ENCODE measurements around the gene KDM6B.

- TF ChIP-seq POLR2A (IDR thresholded peaks at IDR 0.05), result no peak
- TF ChIP-seq, protein P1, sequence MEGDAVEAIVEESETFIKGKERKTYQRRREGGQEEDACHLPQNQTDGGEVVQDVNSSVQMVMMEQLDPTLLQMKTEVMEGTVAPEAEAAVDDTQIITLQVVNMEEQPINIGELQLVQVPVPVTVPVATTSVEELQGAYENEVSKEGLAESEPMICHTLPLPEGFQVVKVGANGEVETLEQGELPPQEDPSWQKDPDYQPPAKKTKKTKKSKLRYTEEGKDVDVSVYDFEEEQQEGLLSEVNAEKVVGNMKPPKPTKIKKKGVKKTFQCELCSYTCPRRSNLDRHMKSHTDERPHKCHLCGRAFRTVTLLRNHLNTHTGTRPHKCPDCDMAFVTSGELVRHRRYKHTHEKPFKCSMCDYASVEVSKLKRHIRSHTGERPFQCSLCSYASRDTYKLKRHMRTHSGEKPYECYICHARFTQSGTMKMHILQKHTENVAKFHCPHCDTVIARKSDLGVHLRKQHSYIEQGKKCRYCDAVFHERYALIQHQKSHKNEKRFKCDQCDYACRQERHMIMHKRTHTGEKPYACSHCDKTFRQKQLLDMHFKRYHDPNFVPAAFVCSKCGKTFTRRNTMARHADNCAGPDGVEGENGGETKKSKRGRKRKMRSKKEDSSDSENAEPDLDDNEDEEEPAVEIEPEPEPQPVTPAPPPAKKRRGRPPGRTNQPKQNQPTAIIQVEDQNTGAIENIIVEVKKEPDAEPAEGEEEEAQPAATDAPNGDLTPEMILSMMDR (IDR thresholded peaks at IDR 0.05), result peak in 4 of 7 experiments; percentile 24 to 49 (median 44)
Measured at GRCh38 chr17:7858522-7858810, 24.4 kb downstream of the KDM6B start.

Measured in stomach (tissue), 4 donors.